SK-N-SH (cell line): ENCODE measurements around the gene PIGC. TPM values are rescaled to one million over a fixed set of nuclear protein-coding genes. Genes with fewer than 3 reads are reported as not detected.

ENCODE experiments used
- CTCF ChIA-PET: fragments of 300-600, 350-600 bp; formaldehyde crosslinking; extraction: SDS; loops from one replicate; lab custom pipeline; 2021; lab: Yijun Ruan, JAX
- POLR2A ChIA-PET: fragments of 350-600 bp; sonication (Branson Sonifier 250); formaldehyde crosslinking; extraction: SDS; loops from one replicate; lab custom pipeline; 2020; ENCODE audit warnings: antibody characterized with exemption, inconsistent platforms; lab: Yijun Ruan, JAX
- DNase-seq: peaks from one replicate; pipeline ENCODE4 v3.0.0; 2012
- H2AFZ ChIP-seq: fragments of 200-600 bp; sonication (generic); 2 replicates; pipeline ENCODE4 v1.8.1; 2016; ENCODE audit warnings: antibody characterized with exemption, mild to moderate bottlenecking, low read depth
- H3F3A ChIP-seq: fragments of 200-600 bp; sonication (generic); replicated peaks from 2 replicates; pipeline ENCODE3; 2016; ENCODE audit warnings: antibody characterized with exemption, mild to moderate bottlenecking; ENCODE audit not compliant: insufficient read depth
- H3K27ac ChIP-seq, 2 experiments: fragments of 200-500 bp in 1 of 2; fragments of 200-600 bp in 1 of 2; sonication (Bioruptor generic) in 1 of 2; sonication (generic), shearing (Covaris generic) in 1 of 2; 2 replicates each; pipeline versions ENCODE4 v1.5.1 to v1.6.1; 2014 to 2016; ENCODE audit warnings: low read depth in 2 of 2, inconsistent platforms in 1 of 2, low read length in 1 of 2, mild to moderate bottlenecking in 1 of 2, mixed read lengths in 1 of 2
- H3K27me3 ChIP-seq: fragments of 200-600 bp; sonication (generic), shearing (Covaris generic); 2 replicates; pipeline ENCODE4 v1.6.1; 2016; ENCODE audit warnings: mixed run types; ENCODE audit not compliant: insufficient read depth
- H3K36me3 ChIP-seq, 2 experiments: fragments of 200-500 bp in 1 of 2; fragments of 200-600 bp in 1 of 2; sonication (Bioruptor generic) in 1 of 2; sonication (generic) in 1 of 2; replicated peaks in 1 of 2; 2 replicates each; pipeline versions ENCODE3 to v1.5.1; 2014 to 2016; ENCODE audit warnings: low read length in 1 of 2, mild to moderate bottlenecking in 1 of 2; ENCODE audit not compliant: insufficient read depth in 2 of 2, control insufficient read depth in 1 of 2
- H3K4me1 ChIP-seq, 2 experiments: fragments of 200-500 bp in 1 of 2; fragments of 200-600 bp in 1 of 2; sonication (Bioruptor generic) in 1 of 2; sonication (generic), shearing (Covaris generic) in 1 of 2; 2 replicates each; pipeline versions ENCODE4 v1.5.1 to v1.6.1; 2014 to 2016; ENCODE audit warnings: low read depth in 1 of 2, low read length in 1 of 2, mixed run types in 1 of 2; ENCODE audit not compliant: insufficient read depth in 2 of 2, control insufficient read depth in 1 of 2
- H3K4me2 ChIP-seq: fragments of 200-600 bp; sonication (generic), shearing (Covaris generic); 2 replicates; pipeline ENCODE4 v1.6.1; 2017; ENCODE audit warnings: mixed run types
- H3K4me3 ChIP-seq, 2 experiments: fragments of 200-500 bp in 1 of 2; fragments of 200-600 bp in 1 of 2; sonication (Bioruptor generic) in 1 of 2; sonication (generic), shearing (Covaris generic) in 1 of 2; 2 replicates each; pipeline versions ENCODE4 v1.5.1 to v1.8.1; 2014 to 2016; ENCODE audit warnings: low read depth in 2 of 2, inconsistent platforms in 1 of 2, low read length in 1 of 2, mild to moderate bottlenecking in 1 of 2, mixed read lengths in 1 of 2, moderate library complexity in 1 of 2
- H3K79me2 ChIP-seq: fragments of 200-600 bp; sonication (generic); 2 replicates; pipeline ENCODE4 v1.8.1; 2017; ENCODE audit warnings: mild to moderate bottlenecking; ENCODE audit not compliant: insufficient read depth
- H3K9ac ChIP-seq: fragments of 200-600 bp; sonication (generic); 2 replicates; pipeline ENCODE4 v1.6.1; 2017; ENCODE audit warnings: mixed run types
- H3K9me2 ChIP-seq: fragments of 200-600 bp; sonication (generic); 2 replicates; pipeline ENCODE4 v1.6.1; 2017; ENCODE audit warnings: mixed run types
- H3K9me3 ChIP-seq: fragments of 200-600 bp; sonication (generic); 2 replicates; pipeline ENCODE4 v1.6.1; 2017; ENCODE audit warnings: mixed run types, mild to moderate bottlenecking, moderate library complexity
- H4K20me1 ChIP-seq: fragments of 200-600 bp; sonication (generic); 2 replicates; pipeline ENCODE4 v1.6.1; 2017; ENCODE audit warnings: mild to moderate bottlenecking, mixed run types; ENCODE audit not compliant: insufficient read depth
- CHD2 ChIP-seq: fragments of 150-350 bp; IDR thresholded peaks from 2 replicates; pipeline ENCODE4 v1.6.1; 2018; ENCODE audit warnings: low read length; ENCODE audit not compliant: partially characterized antibody
- ELF1 ChIP-seq: IDR thresholded peaks from 2 replicates; pipeline ENCODE4 v1.4.0; 2012
- EZH2phosphoT487 ChIP-seq: fragments of 200-600 bp; sonication (generic); IDR thresholded peaks from 2 replicates; pipeline ENCODE4 v1.6.1; 2017; ENCODE audit warnings: low read depth, mixed run types, mild to moderate bottlenecking, antibody characterized with exemption, moderate library complexity, borderline replicate concordance
- FOSL2 ChIP-seq: IDR thresholded peaks from 2 replicates; pipeline ENCODE4 v1.4.0; 2012; ENCODE audit warnings: low read depth, mild to moderate bottlenecking, moderate library complexity, borderline replicate concordance
- FOXJ3 ChIP-seq: sonication (generic); formaldehyde crosslinking; IDR thresholded peaks from 2 replicates; pipeline ENCODE4 v1.5.1; 2020; ENCODE audit warnings: mild to moderate bottlenecking, missing genetic modification reagents
- GABPA ChIP-seq: IDR thresholded peaks from 2 replicates; pipeline ENCODE4 v1.4.0; 2012; ENCODE audit warnings: low read depth, mild to moderate bottlenecking
- JUND ChIP-seq: IDR thresholded peaks from 2 replicates; pipeline ENCODE4 v1.4.0; 2012
- MAX ChIP-seq: IDR thresholded peaks from 2 replicates; pipeline ENCODE4 v1.4.0; 2012; ENCODE audit warnings: low read depth
- MXI1 ChIP-seq: IDR thresholded peaks from 2 replicates; pipeline ENCODE4 v1.6.1; 2012; ENCODE audit warnings: mild to moderate bottlenecking, low read depth, low read length, improper control_type of control experiment
- NFIC ChIP-seq: IDR thresholded peaks from 2 replicates; pipeline ENCODE4 v1.4.0; 2012; ENCODE audit warnings: borderline replicate concordance
- NRF1 ChIP-seq: IDR thresholded peaks from 2 replicates; pipeline ENCODE4 v1.6.1; 2012; ENCODE audit warnings: low read depth, mild to moderate bottlenecking, low read length
- RAD21 ChIP-seq: IDR thresholded peaks from 2 replicates; pipeline ENCODE4 v1.6.1; 2012; ENCODE audit warnings: mild to moderate bottlenecking, low read length
- RCOR1 ChIP-seq: fragments of 150-350 bp; IDR thresholded peaks from 2 replicates; pipeline ENCODE4 v1.6.1; 2017; ENCODE audit warnings: antibody characterized with exemption, low read length
- REST ChIP-seq: IDR thresholded peaks from 2 replicates; pipeline ENCODE4 v1.6.1; 2012; ENCODE audit warnings: mild to moderate bottlenecking, low read depth, low read length, moderate library complexity
- SIN3A ChIP-seq: IDR thresholded peaks from 2 replicates; pipeline ENCODE4 v1.6.1; 2012; ENCODE audit warnings: low read depth, mild to moderate bottlenecking, low read length, moderate library complexity, borderline replicate concordance
- SMC3 ChIP-seq: IDR thresholded peaks from 2 replicates; pipeline ENCODE4 v1.6.1; 2012; ENCODE audit warnings: low read depth, low read length, improper control_type of control experiment
- TEAD4 ChIP-seq: IDR thresholded peaks from 2 replicates; pipeline ENCODE4 v1.4.0; 2012; ENCODE audit warnings: mild to moderate bottlenecking, borderline replicate concordance; ENCODE audit not compliant: insufficient read depth
- USF2 ChIP-seq: fragments of 150-350 bp; IDR thresholded peaks from 2 replicates; pipeline ENCODE4 v1.6.1; 2017; ENCODE audit warnings: antibody characterized with exemption, low read length, low read depth, borderline replicate concordance
- YY1 ChIP-seq: IDR thresholded peaks from 2 replicates; pipeline ENCODE4 v1.4.0; 2012; ENCODE audit warnings: low read depth, mild to moderate bottlenecking
- WGBS: methylation state at CpG from one replicate; pipeline ENCODE4 v1.1.6; 2017; ENCODE audit warnings: low lambda C conversion rate; 5-methylcytosine and 5-hydroxymethylcytosine counted together
- polyA plus RNA-seq, 3 experiments: library from polyadenylated mRNA; depleted of rRNA; stranded (reverse); fragments of >200 nt; gene quantifications; 2 replicates each; pipeline ENCODE4 v1.2.3, GENCODE V29; 2012
- TF ChIP-seq, protein P1 (sequence below): fragments of 150-350 bp; IDR thresholded peaks from 2 replicates; pipeline ENCODE4 v1.6.1; 2016; ENCODE audit warnings: mild to moderate bottlenecking, low read depth, low read length

PIGC gene
- polyA plus RNA-seq, 1 of the 3 experiments (the other 2 are of a cell fraction) = 20.6 TPM

DNA sequence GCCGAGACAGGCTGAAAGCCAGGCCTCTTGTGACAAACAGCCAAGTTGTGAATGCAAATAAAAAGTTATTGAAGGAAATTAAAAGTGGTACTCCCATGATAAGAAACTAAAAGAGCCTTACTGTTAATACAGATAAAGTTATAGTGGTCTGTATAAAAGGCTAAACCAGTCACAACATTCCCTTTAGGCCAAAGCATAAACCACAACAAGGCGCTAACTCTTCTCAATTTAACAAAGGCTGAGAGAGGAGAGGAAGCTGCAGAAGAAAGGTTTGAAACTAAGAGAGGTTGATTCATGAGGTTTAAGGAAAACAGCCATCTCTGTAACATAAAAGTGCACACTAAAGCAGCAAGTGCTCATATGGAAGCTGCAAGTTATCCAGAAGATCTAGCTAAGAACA is 12.7 kb downstream of the PIGC start (continued):
- TF ChIP-seq REST (no peak), TEAD4 (no peak), SMC3 (no peak), USF2 (no peak), NFIC (no peak), FOSL2 (no peak), ELF1 (no peak), RAD21 (no peak), CHD2 (no peak), SIN3A (no peak)

DNA sequence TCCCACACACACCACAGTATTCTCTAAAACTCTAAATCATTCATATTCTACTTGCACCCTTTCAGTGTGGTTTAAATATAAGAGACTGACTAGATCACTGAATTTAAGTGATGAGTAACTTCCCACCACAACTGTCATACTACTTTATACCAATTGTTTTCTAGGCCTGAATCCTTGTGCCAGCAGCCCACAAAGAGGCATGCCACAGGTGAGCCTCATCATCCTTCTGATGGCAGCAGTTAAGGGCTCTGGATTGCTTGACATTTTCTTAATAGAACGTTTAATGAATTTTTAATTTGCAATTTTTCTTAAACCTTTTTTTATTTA is 13.8 kb downstream of the PIGC start:
- H3K4me3 ChIP-seq = no peak overlapping the region
- no peak overlapping the region for H3K27ac ChIP-seq
- no peaks in the 10 kb centered on the region for H3F3A ChIP-seq
- no peak overlapping the region for H2AFZ ChIP-seq
- H3K36me3 ChIP-seq = no peaks in the 10 kb centered on the region
- no peaks in the 10 kb centered on the region for H4K20me1 ChIP-seq
- H3K9ac ChIP-seq = no peak overlapping the region
- no peak for DNase-seq
- POLR2A ChIA-PET = no interaction called here
- 48% methylated on average over 1 of the region's 1 CpG for WGBS
- H3K9me3 ChIP-seq = no peaks in the 10 kb centered on the region
- H3K4me2 ChIP-seq = no peak overlapping the region
- H3K27me3 ChIP-seq = no peaks in the 10 kb centered on the region
- TF ChIP-seq NFIC (no peak), MAX (no peak), ELF1 (no peak), RCOR1 (no peak), MXI1 (no peak), TEAD4 (no peak), EZH2phosphoT487 (no peak), FOSL2 (no peak), RAD21 (no peak), GABPA (no peak), NRF1 (no peak), SMC3 (no peak), YY1 (no peak), JUND (no peak), FOXJ3 (CRISPR knock-in tag) (no peak)
- TF ChIP-seq, protein P1, sequence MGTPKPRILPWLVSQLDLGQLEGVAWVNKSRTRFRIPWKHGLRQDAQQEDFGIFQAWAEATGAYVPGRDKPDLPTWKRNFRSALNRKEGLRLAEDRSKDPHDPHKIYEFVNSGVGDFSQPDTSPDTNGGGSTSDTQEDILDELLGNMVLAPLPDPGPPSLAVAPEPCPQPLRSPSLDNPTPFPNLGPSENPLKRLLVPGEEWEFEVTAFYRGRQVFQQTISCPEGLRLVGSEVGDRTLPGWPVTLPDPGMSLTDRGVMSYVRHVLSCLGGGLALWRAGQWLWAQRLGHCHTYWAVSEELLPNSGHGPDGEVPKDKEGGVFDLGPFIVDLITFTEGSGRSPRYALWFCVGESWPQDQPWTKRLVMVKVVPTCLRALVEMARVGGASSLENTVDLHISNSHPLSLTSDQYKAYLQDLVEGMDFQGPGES = no peak
- TF ChIP-seq, all 33 proteins: peak for 0
- Histone ChIP-seq H3K9me2 (no peaks in the 10 kb centered on the region), H3K4me1 (no peaks in the 10 kb centered on the region), H3K79me2 (no peaks in the 10 kb centered on the region; the same call in 1 of the 2 replicates)
- CTCF ChIA-PET = interaction anchor here (0.6 to 5.5 kb wide), 12 partner anchors 8 to 629 kb away, joined by 3 to 31 read pairs (median 4); partner anchors contain the start of genes C1orf105 and PIGC
